GM18508 (cell line): Measurements from ENCODE around the gene GOLGA6L2.
"Not testable (repeated sequence)": the region's sequence is repeated elsewhere in the genome, so short reads cannot be mapped to it uniquely, and the experiment has no call there.

Experiments used
- ATAC-seq: cut with Tn5 transposase; IDR thresholded peaks from one replicate; pipeline ENCODE4 v1.9.1; 2021; ENCODE audit warnings: moderate number of reproducible peaks; ENCODE audit not compliant: insufficient read depth, unreplicated experiment

GOLGA6L2 gene

DNA sequence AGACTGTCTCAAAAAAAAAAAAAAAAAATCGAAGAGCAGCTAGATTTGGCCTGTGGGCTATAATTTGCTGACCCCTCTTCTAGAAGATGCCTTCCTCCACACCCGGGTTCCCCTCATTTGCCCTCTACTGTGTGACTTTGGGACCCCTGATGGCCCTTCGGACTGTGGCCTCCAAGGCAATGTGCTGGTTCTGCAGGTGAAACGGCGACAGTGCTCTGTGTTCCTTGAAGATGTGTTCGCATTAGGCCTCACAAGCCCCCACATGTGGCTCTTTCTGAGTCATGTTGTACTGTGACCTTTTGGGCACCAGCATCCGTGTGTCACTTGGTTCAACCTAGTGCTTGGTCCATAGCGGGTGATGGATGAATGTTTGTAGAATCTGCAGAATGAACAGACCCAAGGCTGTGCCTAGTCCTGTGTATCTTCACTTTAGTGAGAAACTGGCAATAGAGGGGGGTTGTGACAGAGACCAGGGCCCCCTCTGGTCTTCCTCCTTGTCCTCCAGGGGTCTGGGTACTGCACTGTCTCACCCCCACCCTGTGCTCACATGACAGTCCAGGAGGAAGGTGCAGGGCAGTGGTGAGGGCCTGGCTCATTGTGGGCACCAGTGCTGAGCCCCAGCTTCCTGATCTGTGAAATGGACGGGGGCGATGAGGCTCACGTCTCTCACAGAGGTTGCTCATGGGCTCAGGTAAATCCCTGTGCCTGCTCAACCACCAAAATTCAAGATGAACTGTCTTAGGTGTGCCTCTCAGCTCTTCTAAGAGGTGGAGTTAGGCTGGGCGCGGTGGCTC is 22.7 kb downstream of the GOLGA6L2 start:
- no peak for ATAC-seq

DNA sequence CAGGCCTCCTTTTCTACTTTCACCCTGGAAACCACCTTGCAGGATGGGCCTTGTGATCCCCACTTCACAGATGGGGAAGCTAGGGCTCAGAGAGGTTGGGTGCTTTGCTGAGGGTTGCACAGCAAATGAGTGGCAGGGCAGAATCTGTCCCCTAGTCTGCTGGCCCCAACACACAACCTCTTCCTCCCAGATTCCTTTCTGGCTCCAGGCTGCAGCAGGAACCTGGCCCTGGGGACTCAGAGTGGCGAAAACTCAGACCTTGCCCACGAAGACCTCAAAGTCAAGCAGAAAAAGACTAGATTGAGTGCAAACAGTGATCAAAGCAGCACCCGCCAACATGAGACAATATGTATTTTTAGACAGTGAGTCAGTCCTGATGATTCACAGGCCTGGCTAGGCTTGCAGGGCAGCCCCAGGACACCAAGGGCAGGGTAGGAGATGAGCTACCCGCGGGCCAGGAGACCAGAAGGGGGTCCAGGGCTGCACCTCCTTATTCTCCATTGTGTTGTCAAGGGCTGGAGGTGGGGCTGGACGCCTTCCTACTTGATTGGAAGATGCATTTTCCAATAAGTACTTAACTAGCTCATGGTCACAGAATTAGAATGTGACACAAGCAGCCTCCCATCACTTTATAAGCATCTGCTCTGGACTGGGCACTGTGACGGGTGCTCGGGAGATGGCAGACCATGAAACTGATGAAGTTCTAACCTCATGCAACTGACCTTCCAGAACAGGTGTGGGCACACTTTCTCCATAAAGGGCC is 23.9 kb downstream of the GOLGA6L2 start:
- no peak for ATAC-seq

- ATAC-seq: no peak
These were observed 24.7 kb downstream of the GOLGA6L2 start for GRCh38 chr15:23422099-23422945.

GRCh38 chr15:23420806-23421575 is 26.1 kb downstream of the GOLGA6L2 start:
- no peak for ATAC-seq

GRCh38 chr15:23416349-23417276 is 30.4 kb downstream of the GOLGA6L2 start:
- no peak for ATAC-seq

- not testable (repeated sequence) for ATAC-seq
These were observed 31.2 kb downstream of the GOLGA6L2 start for GRCh38 chr15:23415866-23416265.

DNA sequence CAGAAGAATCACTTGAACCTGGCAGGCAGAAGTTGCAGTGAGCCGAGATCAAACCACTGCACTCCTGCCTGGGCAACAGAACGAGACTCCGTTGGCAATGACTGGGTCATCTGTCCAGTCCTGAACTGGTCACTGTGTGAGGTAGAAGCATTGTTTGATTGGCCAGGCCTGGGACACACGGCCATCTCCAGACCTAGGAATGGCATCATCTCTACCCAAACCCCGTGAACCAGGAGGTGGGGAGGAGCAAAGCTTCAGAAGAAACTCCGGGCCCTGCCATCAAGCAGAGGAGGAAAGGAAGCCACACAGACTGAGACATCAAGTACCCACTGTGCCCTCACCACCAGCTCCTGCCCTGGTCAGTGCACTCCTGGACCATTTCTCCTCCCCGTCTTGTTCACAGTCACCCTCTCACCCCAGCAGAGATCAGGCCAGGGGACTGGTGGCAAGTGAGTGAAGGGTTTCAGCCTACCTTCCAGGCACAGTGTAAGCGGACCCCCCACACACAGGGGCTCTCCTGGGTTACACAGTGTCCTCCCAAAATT is 31.6 kb downstream of the GOLGA6L2 start:
- no peak for ATAC-seq

DNA sequence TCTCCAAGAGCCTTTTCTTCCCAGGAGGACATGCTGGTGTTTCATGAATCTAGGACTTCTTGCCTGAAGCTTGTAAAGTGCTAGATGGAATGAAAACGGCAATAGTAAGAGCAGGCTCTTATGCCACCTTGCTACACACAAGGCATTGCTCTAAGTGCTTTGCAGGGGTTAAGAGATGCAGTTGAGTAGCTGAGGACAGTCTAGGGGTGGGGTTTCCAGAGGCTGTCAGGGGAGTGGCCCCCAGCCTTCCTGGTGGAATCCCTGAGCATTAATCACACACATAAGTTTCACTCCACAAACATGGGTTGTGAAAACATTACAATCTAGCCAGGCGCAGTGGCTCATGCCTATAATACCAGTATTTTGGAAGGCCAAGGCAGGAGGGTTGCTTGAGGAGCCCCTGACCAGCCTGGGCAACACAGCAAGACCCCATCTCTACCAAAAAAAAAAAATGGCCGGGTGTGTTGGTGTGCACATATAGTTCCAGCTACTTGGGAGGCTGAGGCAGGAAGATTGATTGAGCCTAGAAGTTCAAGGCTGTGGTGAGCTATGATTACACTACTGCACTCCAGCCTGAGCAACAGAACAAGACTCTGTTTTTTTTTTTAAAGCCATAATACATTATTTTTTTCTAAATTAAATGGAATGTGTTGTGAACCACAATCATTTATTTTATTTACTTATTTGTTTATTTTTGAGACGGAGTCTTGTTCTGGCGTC is 34.0 kb downstream of the GOLGA6L2 start:
- ATAC-seq: not testable (repeated sequence)

GRCh38 chr15:23411841-23412240 is 35.2 kb downstream of the GOLGA6L2 start:
- no peak for ATAC-seq

DNA sequence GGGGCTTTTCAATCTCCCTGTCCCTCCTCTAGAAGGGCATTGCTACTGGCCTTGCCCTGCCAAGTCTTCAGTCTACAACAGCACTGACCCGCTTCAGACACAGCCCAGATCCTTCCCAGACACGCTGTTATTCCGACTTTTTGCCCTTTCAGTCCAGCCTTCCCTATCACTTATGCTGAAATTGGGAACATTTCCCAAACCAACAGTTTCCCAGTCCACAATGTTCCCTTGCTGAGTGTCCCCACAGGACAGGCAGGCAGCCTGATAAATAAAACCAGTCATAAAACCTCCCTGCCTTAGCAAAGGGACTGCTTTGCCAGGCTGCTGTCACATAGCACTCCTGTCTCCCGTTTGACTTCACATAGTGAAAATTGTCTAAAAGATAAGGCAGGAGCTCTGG is 43.5 kb downstream of the GOLGA6L2 start:
- ATAC-seq: no peak

DNA sequence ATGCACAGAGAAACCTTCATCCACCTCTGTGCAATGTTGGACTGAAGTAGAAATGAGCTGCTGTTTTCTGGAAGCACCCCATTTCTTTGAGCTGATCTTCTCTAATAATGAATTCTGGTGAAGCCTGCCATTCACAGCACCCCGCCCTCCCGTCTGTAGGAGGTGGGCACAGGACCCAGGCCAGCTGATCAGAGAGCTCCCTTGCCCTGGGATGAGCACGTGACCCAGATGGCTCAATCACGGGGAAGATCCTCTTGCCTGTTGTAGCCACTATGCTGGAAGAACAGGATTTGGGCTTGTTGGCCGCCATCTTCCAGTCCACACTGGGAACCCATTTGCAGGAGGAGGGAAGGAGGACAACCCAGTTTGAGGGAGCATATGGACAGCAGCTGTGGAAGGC is 44.5 kb downstream of the GOLGA6L2 start:
- no peak for ATAC-seq

DNA sequence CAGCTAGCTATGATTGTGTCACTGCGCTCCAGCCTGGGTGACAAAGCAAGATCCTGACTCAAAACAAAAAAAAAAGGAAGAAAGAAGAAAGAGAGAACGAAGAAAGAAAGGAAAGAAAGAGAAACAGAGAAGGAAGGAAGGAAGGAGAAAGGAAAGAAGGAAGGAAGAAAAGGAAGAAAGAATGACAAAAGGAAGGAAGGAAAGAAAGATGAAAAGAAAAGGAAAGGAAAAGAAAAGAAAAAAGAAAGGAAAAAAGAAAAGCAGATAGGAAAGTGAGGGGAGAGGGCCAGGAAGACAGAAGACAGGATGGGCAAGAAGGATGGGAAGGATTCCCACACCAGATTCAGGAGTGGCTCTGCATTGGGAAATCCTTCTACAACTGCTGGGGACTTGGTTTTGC is 44.9 kb downstream of the GOLGA6L2 start:
- no peak for ATAC-seq

GRCh38 chr15:23401627-23402026 is 45.4 kb downstream of the GOLGA6L2 start:
- no peak for ATAC-seq

DNA sequence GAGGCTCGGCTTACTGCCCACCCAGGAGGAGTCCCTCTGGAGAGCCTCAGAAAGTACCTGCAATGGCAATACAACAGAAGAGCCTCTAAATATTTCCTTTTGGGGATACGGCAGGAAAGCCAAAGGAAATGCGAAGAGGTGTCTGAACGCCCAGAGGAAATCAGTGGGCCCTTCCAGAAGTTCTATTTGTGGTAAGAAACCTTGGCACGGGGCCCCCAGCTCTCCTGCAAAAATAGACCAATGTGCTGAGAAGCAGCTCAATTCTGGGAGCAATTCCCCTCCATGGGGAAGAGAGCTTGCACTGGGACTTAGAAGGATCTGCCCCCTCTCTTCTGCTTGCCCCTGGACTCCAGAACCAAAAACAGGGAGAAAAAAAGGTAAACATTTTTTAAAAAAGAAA is 47.8 kb downstream of the GOLGA6L2 start:
- ATAC-seq: not testable (repeated sequence)

- ATAC-seq: not testable (repeated sequence)
These were observed 48.7 kb downstream of the GOLGA6L2 start for GRCh38 chr15:23398357-23398756.

DNA sequence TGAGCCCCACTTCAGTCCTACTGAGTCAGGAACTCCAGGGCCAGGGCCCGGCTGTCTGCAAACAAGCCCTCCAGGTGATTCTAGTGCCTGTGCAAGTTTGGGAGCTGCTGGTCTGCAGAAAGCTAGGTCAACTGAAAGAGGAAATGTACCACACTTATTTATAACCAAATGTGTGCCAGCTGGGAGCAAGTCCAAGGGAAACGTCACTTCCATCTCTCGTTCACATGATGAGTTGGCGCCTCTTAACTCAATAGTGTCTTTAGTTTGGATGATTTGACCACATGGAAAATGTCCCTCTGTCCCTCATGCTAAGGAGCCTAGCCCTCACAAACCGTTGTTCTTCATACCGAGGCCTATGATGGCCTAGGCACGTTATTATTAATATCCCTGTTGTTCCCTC is 49.3 kb downstream of the GOLGA6L2 start:
- no peak for ATAC-seq

GRCh38 chr15:23395832-23396231 is 51.2 kb downstream of the GOLGA6L2 start:
- ATAC-seq: no peak
